ENCODE measurements around the gene MDK.

Gene MDK

GRCh38 chr11:46404476-46405017 lies 23.1 kb downstream of the MDK start:
- no peak for DNase-seq (ENCODE audit: low spot score)

- no peak for DNase-seq (ENCODE audit: low spot score)
These were observed 26.2 kb downstream of the MDK start for GRCh38 chr11:46407635-46408034.

DNA sequence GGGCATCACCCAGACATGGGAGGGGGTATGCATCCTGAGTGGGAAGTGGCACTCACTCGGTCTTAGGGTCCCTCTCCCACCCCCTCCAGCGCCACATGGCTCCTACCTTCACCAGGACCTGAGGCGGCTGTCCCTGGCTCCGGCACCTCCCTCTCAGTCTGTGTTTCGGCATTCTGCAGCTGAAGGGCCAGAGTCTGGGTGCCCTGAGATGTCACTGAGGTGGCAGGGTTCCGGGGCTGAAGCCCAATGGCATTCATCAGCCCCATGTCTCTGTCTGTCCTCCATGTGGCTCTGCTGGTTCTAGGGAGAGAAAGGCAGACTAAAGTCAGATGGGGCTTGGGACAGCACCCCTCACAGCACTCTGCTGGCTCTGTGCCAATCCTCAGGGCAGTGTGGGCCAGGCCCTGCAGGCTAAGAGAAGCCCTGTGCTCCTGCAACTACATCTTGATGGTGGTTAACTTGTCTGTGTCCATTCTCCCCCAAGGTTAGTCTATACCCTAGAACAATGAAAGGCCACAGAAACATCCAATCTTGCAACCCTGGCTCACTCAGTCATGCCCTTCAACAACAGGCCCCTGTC lies 27.0 kb downstream of the MDK start:
- no peak for DNase-seq (ENCODE audit: low spot score)

GRCh38 chr11:46410021-46410420 lies 28.6 kb downstream of the MDK start:
- no peak for DNase-seq (ENCODE audit: low spot score)

DNA sequence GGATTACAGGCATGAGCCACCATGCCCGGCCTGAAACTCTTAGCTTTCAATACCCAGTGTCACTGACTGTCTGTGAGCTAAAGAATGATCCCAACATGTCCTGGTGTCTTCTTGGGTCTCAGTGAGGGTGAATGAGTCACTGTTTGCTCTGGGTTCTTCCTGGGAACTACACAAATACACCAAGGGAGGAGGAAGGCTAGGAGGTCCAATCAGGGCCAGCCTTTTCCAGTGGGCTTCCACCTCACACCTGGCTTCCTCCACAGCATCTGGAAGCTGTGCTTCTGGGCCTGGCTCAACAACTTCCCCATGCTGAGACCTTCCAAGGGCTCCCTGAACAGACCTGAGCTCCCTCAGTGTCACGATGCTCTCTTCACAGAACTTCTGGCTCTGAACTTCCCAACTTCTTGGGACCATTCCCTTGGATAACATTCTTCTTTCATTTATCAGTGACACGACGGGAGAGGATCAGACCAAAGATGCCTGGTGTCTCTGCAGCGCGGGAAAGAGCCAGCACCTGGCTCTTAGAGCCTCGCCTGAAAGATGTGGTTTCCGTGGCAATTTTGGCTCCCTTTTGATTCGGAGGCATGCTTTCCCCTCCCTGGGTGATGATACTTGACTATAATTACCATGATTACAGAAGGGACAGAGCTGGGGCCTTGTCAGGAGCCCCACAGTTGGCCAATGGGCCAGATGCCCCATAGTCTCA lies 32.4 kb downstream of the MDK start:
- no peak for DNase-seq (ENCODE audit: low spot score)

- DNase-seq (ENCODE audit: low spot score) = no peak
These were observed 33.0 kb downstream of the MDK start for GRCh38 chr11:46414466-46414796.

DNA sequence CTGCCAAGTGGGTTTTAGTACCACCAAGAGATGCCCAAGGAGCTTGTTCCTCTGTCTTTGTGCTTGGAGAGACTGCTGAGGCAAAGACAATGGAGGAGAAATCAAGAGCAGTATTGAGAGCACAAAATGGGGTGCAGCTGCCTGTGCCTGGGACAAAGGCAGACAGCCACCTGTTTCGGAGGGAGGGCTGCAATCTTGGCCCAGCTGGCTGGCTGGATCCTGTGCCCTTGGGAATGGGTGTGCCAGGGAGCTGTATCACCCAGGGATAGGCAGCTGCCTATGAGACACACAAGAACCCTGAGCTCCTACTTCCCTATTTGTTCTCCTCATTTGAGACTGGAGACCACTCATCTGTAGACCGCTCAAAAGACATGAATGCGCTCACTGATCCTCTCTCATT lies 33.4 kb downstream of the MDK start:
- DNase-seq (ENCODE audit: low spot score) = no peak

DNA sequence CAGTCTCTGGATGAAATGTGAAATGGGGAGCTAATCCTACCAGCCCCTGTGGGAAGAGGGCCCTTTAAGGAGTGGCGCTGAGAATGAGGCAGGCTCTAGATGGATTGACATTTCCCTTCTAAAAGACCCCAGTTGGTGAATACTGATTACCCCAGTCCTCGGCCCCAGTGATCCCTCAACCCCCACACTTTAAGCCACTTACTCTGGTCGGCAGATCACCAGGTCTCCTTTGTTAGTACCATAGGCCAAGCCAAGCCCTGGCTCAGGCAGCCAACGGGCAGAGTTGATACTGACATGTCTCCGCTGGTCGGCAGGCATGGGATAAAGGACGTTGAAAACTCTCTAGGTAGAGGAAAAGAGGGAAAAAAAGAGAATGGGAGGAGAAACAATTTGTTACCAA lies 36.2 kb downstream of the MDK start:
- no peak for DNase-seq (ENCODE audit: low spot score)

DNA sequence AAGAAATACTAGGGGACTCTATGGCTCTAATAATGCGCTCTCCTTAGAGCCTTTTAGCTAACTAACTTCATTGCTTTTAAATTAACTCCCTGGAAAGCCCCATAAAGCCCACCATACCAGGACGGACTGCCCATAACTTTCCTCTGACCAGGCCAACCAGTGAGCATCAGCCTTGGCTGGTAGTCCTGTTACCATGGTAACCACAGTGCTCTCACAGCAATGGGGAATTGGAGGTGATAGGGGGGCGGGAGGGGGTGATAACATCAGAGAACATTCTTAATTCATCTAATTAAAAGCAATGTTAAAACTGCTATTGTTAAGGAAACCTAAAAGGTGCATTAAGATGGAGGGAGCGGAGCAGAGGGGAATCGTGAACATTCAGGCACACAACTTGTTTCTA lies 37.3 kb downstream of the MDK start:
- no peak for DNase-seq (ENCODE audit: low spot score)

DNA sequence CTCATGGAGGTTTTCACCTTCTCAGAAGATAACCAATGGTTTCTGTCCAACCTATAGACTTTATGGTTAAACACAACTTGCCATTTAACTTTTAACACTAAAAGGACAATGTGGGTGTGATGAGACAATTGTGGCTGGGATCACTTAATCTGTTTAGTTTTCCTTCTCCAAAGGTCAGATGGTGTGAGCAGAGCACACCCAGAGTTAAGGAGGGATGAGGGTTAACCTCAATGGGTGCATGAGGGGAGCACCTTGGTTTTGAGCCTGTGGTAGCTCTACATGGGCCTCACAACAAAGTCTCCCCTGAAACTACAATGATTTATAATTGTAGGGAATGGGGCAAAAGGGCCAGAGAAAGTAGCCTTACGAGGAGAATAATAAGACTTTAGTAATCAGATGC lies 39.0 kb downstream of the MDK start:
- no peak for DNase-seq (ENCODE audit: low spot score)

- DNase-seq (ENCODE audit: low spot score) = no peak
These were observed 39.9 kb downstream of the MDK start for GRCh38 chr11:46421257-46421880.

- DNase-seq (ENCODE audit: low spot score) = no peak
These were observed 41.1 kb downstream of the MDK start for GRCh38 chr11:46422588-46422987.

GRCh38 chr11:46426233-46426991 lies 44.9 kb downstream of the MDK start:
- no peak for DNase-seq (ENCODE audit: low spot score)

- DNase-seq (ENCODE audit: low spot score) = no peak
These were observed 45.9 kb downstream of the MDK start for GRCh38 chr11:46427364-46427763.

DNA sequence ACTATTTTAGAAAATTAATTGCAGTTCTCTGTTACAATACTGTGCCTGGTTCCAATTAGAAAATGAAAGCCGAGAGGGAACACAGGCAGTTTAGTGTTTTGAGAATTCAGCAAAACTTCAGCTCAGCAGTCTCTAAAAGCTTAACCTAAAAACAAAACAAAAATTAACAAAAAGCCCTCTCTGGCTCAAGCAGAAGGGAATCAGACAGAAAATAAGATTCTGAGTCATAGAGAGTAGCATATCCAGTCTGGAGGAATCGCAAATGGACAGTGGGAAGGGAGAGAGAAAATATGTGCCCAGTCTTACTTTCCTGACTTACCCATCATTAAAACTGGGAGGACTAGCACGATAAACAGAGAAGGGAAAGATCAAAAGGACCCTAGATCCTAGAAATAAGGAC lies 48.2 kb downstream of the MDK start:
- DNase-seq (ENCODE audit: low spot score) = no peak

DNA sequence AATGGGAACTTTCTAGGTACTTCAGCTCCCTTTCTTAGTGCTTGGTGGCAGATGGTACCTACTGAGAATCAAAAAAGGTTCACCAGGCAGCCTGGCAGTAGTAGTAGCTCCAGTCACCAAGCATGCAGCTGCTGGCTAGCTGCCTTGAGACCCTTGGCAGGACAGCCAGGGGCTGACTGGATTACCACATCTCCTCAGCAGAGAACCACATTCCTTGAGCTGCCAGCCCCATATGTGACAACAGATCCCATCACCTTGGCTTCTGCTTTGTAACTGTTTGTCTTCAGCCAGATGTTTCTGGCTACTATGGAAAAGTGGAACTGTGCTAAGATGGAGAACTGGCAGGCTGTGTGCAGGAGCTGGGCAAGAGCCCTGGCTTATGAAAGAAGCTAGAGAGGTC lies 49.7 kb downstream of the MDK start:
- no peak for DNase-seq (ENCODE audit: low spot score)

Data from CD4-positive, alpha-beta T cell treated with Interleukin-6 at 100 ng/mL for 8 hours (primary cell).